ENCODE results near the gene TLR9.

Gene TLR9

GRCh38 chr3:52172262-52172757 lies 53.1 kb downstream of the TLR9 start:
- DNase-seq (ENCODE audit: low spot score) = no peak

- peak; percentile 64 for DNase-seq (ENCODE audit: low spot score)
Observed at GRCh38 chr3:52171514-52172261, 53.8 kb downstream of the TLR9 start.

Measured in LoVo (cell line).